NCI-H146 treated with DMSO at 0.1 percent for 48 hours (cell line): ENCODE measurements around the gene NR5A2.

Source experiments
- DNase-seq: peaks from one replicate; lab custom pipeline; 2025; ENCODE audit not compliant: unreplicated experiment; lab: John Stamatoyannopoulos, UW

Gene NR5A2

DNA sequence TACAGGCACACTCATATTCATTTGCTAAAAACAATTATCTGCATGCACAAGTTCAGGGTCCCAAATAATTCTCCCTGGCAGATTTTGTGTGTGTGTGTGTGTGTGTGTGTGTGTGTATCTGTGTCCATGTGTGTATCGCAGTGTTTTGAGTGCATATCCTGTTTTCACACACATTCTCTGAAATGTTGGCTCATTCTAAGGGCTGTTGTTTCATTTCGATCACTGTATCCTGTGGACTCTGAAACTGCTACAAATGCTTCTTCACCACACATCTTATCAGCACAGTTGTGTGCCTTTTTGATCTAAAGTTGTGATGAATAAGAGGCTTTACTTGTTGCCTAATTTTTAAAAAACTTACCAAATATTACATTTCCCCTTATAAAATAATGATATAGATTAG, 34.6 kb downstream of the NR5A2 start:
- no peak for DNase-seq

DNA sequence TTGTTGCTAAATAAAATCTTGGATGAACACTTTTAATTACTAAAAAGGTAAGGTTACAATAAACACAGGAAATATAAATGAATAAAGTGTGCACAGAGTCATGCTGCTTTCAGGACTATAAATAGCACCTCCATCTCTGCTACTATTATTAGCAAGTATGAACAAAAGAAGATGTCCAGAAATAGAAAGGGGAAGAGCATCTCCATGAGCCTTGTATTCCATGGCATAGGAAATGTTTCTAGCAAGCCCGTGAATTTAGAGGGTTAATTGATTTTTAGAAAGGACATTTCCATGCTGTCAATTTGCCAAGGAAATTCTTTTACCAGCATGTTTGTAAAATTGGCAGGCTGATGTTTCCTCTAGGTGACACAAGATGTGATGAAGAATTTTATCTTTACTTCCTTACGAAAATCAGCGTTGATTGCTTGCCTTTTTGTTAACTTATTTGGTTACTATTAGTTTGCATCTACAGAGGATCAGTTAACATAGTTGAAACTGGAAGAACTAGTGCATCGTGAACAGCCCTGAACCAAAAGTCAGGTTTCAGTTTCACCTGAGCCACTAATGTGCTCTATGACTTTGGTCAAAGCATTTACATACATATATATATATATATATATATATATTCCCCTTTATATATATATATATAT, 45.3 kb downstream of the NR5A2 start:
- no peak for DNase-seq

DNA sequence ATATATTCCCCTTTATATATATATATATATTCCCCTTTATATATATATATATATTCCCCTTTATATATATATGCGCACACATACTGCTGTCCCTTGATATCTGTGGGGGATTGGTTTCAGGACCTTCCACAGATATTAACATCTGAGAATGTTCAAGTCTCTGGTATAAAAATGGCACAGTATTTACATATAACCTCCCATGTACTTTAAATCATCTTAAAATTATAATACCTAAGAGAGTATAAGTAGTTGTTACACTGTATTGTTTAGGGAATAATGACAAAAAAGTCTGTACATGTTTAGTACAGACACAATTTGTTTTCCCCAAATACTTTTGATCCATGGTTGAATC, 45.8 kb downstream of the NR5A2 start:
- DNase-seq: no peak

DNA sequence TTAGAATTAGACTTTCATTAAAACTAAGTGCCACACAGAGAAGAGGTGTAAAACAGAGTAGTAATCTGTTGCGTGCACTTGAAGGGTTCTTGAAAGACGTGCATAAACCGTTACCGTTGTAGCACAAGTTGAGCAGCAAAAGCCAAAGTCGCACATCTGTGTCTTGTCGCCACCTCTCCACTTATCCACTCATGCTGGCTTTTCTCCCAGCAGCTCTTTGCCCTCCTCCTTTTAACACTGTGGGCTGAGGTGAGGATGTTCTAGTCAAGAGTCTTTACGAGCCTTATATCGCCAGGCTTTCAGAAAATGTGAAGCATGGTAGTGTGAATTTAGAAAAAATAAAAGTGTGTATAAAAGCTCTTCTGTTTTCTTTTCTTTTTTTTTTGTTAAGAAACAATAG, 48.0 kb downstream of the NR5A2 start:
- DNase-seq: no peak

DNA sequence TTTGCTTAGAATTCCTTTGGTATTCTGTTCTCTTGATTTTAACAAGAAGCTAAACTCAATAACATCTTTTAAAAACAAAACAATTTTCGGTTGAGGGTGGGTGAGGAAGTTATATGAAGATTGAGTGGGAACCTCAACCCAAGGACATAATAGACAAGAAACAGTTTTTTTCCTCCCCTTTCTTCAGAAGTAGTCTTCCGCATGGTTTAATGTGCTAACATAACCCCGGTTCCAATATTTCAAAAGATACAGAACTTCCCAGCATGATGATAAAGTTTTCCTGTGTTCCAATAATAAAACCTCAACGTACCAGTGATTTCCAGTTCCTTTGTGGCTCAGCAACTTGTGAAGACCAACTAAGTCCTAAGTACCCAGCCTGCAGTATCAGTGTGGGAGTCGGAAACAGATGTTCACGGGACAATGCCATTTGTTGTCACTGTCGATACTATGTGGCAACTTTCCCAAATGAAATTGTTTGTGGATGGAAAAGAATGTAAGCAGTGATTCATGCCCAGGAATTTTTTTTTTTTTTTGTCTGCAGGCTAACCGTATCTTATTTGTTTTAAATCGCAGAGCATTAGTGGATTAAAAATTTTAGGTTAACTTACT, 48.5 kb downstream of the NR5A2 start:
- DNase-seq: no peak

DNA sequence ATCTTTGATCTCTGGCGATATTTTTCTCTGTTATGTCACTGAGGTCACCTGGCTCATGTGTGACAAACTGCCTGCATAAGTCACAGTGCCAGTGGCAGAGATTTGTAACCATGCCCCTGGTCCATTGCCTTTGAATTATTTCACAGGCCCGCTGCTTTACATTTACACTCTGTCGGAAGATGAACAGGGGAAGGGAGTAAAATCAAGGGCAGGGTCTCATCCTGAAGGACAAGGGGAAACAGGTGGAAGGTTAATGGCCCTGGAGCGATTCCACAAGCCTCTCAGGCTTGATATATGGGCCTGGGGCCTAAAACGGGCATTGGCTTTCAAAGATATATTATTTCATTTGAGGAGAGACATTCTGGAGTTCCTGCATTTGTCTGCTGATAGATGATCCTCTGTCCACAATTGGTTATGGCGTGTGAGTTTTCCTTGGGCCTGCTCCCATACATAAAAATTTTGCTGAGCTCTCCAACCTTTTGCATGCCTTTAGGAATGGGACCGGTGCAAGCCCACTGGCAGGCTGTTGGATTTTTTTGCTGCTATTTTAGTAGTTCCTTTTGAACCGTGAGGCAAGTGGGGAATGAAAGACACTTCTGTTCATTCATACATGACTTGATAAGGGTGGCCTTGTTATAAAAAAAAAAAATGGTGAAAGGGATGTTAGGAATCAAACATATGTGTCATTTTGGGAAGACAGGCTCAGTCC, 51.9 kb downstream of the NR5A2 start:
- no peak for DNase-seq

DNA sequence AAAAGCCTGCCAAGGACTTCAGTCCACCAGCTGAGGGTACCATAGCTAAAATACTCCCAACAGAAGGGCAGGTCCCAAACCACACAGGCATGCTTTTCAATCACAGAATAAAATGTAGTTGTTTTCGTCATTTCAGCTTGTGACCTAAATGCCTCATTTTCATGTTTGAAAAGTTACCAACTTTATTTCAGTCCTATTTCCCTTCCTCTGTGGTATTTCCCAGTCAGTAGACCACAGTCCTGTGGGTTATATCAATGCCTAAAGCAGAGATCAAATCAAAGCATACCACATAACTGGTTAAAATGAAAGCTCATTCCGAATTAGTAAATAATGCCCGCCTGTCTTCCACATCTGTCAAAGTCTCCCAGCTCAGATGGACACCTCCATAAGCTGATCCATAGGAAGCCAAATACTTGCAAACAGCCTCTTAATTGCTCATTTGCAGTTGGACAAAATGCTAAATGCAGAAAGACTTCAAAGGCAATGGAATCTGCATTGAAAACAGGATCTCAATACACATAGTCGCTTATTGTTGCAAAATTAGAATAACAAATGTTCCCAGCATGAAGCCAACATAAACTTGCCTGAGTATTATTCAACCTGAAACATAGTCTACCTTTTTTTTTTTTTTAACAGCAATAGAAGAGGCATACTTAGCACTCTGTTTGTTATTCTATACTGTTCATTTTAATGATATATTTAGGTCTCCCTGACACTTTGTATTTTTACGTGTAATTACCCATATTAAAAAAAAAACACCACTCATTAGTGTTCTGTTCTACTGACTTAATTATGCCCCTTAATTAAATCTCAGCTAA, 53.9 kb downstream of the NR5A2 start:
- DNase-seq: no peak

DNA sequence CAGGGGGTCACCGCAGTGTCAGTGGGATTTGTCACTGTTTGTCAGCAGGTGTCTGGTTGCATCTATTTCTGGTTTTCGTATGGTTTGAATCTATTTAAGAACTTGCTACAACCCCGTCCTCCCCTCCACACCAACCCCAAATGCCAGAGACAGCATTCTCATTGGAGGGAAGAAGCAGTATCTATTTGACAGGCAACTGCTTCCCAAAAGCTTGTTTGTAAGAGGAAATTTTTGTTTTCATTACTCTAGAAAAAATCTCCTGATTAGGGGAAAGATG, 54.4 kb downstream of the NR5A2 start:
- no peak for DNase-seq

DNA sequence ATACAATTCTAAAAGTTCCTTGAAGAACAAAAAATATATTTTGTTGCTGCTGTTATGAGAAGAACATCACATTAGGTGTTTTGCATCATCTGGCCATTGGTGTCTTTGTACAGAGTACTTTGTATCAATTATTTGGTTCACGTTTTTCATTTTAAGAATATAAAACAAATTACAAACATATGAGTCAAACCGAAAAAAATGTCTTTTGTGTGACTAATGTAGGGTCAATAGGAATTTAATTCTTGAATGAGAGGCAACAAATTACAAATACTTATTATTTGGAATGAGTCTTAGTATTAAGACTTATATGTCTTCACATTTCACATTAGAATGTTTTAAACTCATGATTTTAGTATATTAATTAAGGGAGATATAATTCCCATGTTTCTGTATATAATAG, 54.8 kb downstream of the NR5A2 start:
- DNase-seq: no peak

DNA sequence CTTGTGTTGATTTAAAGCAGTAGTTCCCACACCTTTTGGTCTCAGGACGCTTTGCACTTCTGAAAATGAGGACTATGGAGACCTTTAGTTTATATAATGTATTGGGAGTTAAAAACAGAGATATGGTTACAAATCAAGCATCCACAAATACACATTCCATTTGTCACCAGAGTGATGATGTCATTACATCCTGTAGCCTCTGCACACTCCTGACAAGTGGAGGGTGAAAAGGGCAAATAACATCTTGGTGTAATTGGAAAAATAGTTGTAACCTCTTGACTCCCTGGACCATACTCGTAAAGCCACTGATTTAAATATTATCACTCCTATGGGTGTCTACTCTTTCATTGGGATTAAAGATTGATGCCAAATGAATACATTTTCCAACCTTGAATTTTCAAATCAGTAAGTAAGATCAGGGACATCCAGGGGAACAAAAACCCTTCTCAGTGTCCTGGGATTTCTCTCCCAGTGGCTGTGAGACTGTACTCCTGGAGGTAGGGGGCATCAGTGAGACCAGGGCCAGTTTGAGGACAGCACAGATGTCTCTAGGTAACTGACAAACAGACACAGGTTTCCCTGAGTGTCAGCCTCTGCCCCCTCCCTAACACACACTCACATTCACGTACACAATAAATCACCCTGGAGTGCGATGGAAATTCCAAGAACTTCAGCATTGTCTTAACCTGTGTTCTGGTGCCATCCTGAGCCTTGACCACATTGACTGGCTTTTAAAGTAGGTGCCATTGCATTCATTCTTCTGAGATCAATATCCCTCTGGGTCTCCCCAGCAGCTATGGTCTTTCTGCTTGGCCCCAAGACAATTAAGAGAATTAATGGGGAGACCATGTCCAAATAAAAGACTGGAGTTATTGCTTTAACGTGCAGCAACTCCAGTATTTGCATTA, 63.0 kb downstream of the NR5A2 start:
- DNase-seq: no peak

DNA sequence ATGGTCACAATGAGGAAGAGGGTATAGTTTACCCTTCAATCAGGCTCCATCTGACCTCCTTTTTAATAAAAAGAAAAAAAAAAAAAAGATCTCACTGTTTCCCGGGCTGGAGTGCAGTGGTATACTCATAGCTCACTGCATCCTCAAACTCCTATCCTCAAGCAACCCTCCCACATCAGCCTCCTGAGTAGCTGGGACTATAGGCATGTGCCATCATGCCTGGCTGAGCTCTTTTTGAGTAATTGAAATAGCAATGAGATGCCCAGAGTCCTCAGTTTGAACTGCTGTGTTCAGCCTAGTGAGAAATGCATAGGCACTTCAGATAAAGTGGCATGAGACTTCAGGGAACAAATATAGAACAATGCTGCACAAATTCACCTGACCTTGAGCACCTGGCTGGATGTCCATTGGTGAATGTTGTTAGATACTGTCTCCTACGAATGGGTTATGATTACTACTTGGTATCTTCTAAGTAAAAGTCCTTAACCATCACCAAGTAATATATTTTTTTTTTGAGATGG, 67.6 kb downstream of the NR5A2 start:
- no peak for DNase-seq

DNA sequence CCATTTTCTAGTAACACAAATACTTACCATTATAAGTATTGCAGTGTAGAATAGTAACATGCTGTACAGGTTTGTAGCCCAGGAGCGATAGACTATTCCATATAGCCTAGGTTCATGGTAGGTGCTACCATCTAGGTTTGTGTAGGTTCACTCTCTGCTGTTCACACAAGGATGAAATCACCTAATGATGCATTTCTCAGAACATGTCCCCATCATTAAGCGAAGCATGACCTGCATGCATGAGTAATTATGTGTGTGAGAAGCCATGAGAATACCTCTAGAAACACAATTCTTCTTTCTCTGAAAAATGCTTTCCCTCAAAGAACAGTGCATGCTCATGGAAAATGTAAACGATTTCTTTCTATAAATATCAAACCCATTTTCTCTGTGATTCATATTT, 69.3 kb downstream of the NR5A2 start:
- no peak for DNase-seq

DNA sequence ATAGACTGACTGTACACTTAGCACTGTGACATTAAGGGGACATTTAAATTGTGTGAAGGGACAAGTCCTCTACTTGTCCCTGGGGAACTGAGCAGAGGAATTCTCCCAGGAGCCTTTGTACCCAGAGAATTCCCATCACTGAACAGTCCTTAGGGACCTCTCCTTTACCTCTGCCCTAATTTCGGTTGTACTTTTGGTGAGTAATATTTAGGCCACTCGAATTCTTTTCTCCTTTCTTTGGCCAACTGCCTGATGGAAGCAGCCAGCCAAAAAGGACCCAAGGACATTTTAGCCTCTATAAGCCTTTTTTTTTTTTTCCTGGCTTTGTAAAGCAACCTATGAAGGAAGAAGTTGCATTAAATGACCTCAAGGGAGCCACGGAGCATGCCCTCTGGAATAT, 71.5 kb downstream of the NR5A2 start:
- DNase-seq: no peak

DNA sequence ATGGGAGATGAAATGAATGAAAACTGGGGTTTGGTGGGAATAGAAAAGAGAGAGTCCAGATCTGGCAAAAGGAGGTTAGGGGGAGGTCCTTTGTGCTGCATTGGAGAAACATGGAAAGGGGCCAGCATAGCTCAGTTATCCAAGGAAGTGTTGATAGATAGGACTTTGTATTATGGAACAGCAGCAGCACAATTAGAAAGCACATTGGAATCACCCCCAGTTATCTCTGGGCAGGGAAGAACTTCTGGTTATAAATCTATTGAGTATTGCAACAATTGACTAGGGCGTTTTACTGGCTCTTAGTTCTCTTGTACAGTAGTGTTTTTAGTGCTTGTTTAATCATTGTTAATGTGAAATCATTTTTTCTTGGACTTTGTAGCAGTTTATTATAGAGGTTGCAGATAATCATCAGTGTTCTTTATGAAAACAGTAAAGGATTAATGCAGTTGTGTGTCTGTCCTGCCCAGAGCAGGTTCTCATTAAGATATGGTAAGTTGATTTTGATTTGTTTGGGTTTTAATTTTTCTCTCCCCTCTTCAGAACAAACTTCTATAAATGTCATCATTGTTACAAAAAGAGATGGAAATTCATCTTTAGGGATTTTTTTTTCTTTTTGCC, 76.6 kb downstream of the NR5A2 start:
- DNase-seq: no peak

DNA sequence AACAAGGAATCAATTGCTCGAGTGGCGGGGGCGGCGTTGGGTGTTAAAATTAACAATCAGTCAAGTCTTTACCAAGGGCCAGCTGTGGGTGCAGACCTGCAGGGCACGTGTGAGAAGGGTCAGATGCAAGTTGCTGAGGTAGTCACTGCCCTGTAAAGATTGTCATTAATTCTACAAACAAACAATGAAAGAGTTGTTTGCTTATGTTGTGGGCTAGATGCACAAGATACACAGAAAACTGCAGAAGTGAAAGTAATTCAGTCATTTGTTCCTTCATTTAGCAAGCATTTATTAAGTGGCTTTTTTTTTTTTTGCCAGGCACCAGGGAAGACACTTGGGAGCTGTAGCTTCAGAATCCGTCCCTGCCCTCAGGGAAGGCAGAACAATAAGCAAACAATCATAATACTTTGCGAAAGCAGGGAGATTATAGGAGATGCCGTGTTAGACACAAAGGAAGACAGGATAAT, 79.5 kb downstream of the NR5A2 start:
- DNase-seq: no peak

DNA sequence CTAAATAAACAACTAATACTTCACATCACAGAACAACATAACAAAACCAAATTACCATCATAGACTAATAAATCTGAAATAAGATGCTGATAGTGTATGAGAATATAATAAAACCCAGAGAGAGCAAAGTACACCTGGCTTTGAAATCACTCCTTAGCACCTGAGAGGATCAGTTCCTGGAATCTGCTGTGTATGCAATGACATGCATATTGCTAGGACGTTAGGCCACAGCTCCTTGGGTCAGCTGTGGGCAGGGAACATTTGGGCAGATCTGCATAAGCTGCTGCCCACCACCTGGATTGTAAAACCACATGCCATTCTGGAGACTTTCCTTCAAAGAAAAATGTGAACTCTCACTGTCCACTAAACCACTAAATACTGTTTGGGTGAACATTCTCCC, 81.1 kb downstream of the NR5A2 start:
- no peak for DNase-seq

DNA sequence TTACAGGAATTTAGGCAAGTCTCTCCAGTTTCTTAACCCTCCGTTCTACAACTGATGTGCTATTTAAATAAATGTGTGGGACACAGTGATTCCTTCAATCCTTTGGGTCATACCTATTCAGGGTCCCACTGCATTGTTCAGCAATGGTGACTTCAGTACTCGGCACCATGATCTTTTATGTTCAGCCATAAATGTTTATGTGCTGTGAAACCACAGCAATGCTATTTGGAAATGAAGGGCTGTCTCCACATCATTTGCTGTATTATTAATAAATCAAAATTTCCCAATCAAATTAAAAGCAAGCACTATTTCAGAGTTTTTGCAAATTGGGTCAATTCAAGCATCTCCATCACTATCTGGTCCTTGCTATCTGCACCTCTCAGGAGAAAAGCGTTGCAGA, 84.8 kb downstream of the NR5A2 start:
- no peak for DNase-seq

DNA sequence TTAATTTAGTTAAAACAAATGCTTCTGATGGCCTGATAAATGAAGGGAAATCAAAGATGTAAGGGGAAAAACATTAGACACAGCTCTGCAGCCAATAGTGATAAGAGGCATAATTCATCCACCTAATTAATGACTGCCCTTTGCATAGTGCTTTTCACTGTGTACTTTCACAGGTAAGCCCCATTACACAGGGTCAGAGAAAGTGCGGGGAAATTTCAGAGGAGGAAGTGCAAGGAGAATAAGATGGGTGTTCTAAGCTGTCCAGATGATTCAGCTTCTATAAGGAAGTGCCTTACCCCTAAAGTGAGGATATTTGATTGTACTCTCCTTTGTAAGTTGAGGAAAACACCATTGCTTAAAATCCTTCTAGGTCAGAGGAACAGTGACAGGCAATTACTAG, 88.0 kb downstream of the NR5A2 start:
- DNase-seq: no peak

DNA sequence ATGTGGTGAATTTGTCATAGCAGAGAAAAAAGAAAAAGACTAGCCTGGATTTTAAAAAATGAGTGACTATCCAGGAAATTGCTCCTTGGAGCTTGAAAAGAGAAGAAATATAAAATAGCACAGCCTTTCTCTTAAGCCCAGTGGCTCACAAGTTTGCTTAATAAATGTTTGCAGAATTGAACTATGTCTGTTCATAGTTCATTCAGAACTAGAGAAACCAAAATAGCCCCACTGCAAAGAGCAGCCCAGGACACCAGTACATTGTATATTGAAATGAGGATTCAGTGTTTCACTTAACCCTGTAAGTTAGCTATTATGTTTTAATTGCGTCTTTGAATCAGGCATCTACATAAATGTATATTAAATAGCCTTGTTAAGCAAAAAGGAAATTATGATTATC, 88.8 kb downstream of the NR5A2 start:
- DNase-seq: no peak

DNA sequence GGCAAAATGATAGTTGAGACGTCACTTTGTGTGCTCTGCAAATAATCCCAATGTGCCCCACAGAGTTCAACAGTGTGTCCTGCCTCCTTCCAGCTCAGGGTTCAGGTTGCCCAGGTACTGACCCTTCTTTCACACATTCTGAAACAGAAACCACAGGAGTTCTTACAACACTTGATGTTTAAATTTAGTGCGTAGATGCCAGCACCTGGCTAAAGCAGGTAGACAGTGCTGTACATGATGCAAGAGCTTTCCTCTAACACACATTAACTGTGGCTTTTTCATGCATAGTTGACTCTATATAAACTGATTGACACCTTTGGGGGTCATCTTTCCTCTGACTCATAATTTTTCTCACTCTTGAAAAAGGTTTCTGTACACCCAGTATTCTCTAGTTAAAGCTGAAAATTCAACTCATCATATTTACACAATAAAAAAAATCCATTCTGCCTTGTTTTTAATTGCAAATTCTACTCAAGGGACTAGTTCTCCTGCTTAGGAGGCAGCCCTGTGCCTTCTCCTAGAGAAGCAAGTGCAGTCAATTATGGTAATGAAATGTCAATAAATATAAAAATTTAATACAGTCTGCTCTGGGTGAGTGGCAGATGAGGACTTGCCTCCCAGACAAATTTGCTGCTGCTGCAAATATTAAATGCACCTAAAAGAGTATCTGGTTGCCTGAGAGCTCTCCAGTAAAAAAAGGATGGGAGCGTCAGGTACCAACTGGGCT, 91.4 kb downstream of the NR5A2 start:
- DNase-seq: no peak
